ENCODE measurements around the gene RELB. TPM values are rescaled to one million over a fixed set of nuclear protein-coding genes. Genes with fewer than 3 reads are reported as not detected.

Gene RELB
- total and polyA plus RNA-seq, 10 of the 15 experiments (the other 5 are each of a cell fraction or from before 2014, with no cell fraction given) = 0.66 to 43.8 (median 12.8) TPM

DNA sequence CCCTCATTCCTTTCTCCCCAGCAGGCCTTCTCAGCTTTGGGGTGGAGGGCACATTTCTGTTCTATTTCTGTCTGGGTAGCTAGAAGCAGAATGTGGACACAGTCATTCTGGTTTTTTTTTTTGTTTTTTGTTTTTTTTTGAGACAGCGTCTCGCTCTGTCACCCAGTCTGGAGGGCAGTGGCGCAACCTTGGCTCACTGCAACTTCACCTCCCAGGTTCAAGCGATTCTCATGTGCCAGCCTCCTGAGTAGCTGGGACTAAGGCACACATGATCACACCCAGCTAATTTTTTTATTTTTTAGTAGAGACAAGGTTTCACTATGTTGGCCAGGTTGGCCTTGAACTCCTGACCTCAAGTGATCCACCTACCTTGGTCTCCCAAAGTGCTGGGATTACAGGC is 25.8 kb upstream of the RELB start:
- DNase-seq (ENCODE audit: low read depth, low spot score) (no peak), ATAC-seq (no peak), FAIRE-seq (no peak)
- H3K36me3 ChIP-seq (ENCODE audit: control insufficient read depth in 2 of 2, insufficient read depth in 2 of 2, low read length in 1 of 2) = peaks cover 32 to 35% of the 10 kb centered on the region in 2 experiments
- no peaks in the 10 kb centered on the region for H4K20me1 ChIP-seq (ENCODE audit: control insufficient read depth, insufficient read depth)
- BruUV-seq (replicated peaks) = no TSS peak
- H3K9ac ChIP-seq (ENCODE audit: control insufficient read depth, insufficient read depth, low read length) = no peak overlapping the region
- SMC1A ChIA-PET (ENCODE audit: uncharacterized antibody, unreplicated experiment) = interaction anchor here (1.8 kb wide), 1 partner anchor 15 kb away, joined by 4 read pairs; no protein-coding TSS in a partner anchor
- H3K4me3 ChIP-seq = no peak overlapping the region
- in situ Hi-C loops (cut with MboI) = no loop called here
- no peak for TF ChIP-seq IRF4 (IDR thresholded peaks at IDR 0.05; ENCODE audit: low read depth, low read length)
- no peak for TF ChIP-seq HDAC6 (IDR thresholded peaks at IDR 0.05; ENCODE audit: unreplicated experiment)
- no peak for TF ChIP-seq ZNF217 (IDR thresholded peaks at IDR 0.05)
- TF ChIP-seq SKIL (IDR thresholded peaks at IDR 0.05; ENCODE audit: low read depth, poor library complexity, severe bottlenecking) = no peak
- no peak for TF ChIP-seq CEBPB (IDR thresholded peaks at IDR 0.05; ENCODE audit: borderline replicate concordance in 1 of 2, low read depth in 2 of 2, low read length in 2 of 2)
- TF ChIP-seq SIN3A (IDR thresholded peaks at IDR 0.05; ENCODE audit: low read depth, low read length) = no peak
- TF ChIP-seq NFXL1 (IDR thresholded peaks at IDR 0.05; ENCODE audit: borderline replicate concordance) = no peak
- no peak for TF ChIP-seq ZBED1 (IDR thresholded peaks at IDR 0.05; ENCODE audit: borderline replicate concordance)
- no peak for TF ChIP-seq BACH1 (IDR thresholded peaks at IDR 0.05; ENCODE audit: borderline replicate concordance)
- WGBS (ENCODE audit: insufficient coverage, insufficient replicate concordance, low lambda C conversion rate, missing lambda C conversion rate) = 100% methylated on average over 2 of the region's 4 CpGs
- intact Hi-C loops (cut with micrococcal nuclease; ENCODE audit: unreplicated experiment) = no loop called here
- RAD21 ChIA-PET (ENCODE audit: unreplicated experiment) = no interaction called here
- no peaks in the 10 kb centered on the region for H3K27me3 ChIP-seq (replicated peaks in 1 of 2; ENCODE audit: control insufficient read depth in 2 of 2, insufficient read depth in 2 of 2, low read length in 1 of 2)
- no peak overlapping the region for H3K27ac ChIP-seq (ENCODE audit: control insufficient read depth, insufficient read depth)
- H3K79me2 ChIP-seq (ENCODE audit: control insufficient read depth, insufficient read depth, low read length) = no peaks in the 10 kb centered on the region
- no peak overlapping the region for H2AFZ ChIP-seq (ENCODE audit: control insufficient read depth, low read depth, low read length)
- no peaks in the 10 kb centered on the region for H3K9me3 ChIP-seq (replicated peaks; ENCODE audit: control insufficient read depth, insufficient read depth, low read length)
- no peak overlapping the region for H3K4me2 ChIP-seq (ENCODE audit: control insufficient read depth, insufficient read depth)
- no peaks in the 10 kb centered on the region for H3K4me1 ChIP-seq (ENCODE audit: control insufficient read depth, insufficient read depth, low read length)
- CTCF ChIA-PET = no interaction called here
- POLR2A ChIA-PET = interaction anchor here (0.6 kb wide), 1 partner anchor 22 kb away, joined by 5 read pairs; no protein-coding TSS in a partner anchor
